Putamen (tissue), 1 donor: ENCODE data around the gene RET.

Experiments
- DNase-seq: peaks from one replicate; pipeline ENCODE4 v3.0.0-alpha.2; 2016; ENCODE audit warnings: low spot score

Gene RET

DNA sequence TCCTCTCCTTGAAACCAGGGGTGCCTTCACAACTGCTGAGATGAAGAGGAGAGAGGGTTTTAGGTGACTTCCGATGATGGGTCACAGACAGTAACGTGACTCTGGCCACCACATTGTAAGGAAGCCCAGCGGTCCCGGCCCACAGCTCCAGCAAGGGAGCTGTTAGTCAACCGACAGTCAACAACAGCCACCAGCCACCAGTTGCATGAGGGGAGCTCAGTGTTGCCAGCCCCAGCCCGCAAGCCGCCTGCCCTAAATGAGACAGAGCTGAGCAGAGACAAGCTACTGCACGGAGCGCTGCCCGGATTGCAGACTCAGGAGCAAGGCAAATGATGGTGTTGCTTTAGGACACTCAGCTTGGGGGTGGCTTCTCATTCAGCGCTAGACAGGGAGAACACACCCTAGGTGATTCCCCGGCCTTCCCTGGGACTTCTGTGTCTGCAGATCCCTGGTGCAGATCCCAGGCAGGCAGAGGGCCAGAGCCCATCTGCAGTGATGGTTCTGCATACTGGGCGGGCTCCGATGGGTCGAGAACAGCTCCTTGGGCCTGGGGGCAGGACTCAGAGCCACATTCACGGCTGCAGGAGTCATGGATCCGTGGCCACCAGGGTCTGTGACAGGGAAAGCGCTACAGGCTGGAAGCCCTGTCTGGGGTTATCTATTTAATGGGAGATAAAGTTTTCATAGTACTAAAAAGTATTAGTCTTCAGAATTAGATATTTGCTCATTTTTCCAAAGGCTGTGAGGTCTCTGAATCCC, 14.3 kb upstream of the RET start:
- DNase-seq, result no peak

DNA sequence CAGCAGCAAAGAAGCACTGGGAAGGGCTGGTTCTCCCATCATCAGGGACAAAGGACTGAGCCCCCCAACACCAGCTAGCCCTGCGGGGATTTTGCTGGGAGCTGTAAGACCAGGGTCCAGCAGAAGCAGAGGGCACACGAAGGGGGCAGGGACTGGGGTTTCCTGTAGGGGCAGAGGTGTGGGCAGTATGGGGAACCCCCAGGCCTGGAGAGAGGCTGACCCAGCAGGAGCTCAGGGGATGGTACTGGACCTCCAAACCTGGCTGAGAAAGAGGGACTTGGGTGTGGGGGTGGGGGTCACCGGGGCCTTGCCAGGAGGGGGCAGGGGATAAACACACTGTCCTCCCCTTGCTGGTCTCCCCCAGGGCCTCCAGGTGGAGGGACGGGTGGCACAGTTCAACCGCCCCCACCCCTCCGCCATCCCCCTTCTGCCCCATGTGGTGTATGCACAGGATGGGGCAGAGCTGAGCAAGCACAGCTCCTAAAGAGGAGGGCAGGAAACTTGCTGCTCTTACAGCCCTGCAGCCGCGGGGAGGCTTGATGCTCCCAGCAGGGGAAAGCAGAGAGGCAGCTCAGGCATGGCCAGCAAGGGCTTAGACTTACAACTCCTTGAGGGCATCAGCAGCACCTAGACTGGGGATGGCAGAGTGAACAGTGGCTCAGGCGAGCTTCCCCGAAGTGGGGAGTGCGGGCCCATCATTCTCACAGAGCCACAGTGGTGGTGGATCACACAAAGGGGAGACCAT, 12.4 kb upstream of the RET start:
- DNase-seq, result no peak

DNA sequence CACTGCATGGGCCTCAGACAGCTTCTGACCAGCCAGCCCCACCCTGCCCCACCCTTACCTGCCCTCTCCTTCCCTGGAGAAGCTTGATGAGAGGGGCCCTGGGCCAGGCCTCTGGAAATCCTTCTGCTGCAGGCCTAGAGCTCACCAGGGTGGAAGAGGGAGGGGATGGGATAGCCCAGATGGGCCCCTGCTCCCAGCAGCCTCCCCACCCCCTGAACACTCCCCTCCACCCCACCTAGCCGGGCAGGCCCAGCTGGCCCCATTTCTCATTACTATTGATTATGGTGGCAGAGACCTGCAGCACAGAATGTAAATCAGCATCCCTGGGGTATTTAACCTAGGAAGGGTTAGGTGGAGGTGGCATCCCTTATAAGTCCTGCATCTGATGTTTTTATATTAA, 11.6 kb upstream of the RET start:
- no peak for DNase-seq

DNA sequence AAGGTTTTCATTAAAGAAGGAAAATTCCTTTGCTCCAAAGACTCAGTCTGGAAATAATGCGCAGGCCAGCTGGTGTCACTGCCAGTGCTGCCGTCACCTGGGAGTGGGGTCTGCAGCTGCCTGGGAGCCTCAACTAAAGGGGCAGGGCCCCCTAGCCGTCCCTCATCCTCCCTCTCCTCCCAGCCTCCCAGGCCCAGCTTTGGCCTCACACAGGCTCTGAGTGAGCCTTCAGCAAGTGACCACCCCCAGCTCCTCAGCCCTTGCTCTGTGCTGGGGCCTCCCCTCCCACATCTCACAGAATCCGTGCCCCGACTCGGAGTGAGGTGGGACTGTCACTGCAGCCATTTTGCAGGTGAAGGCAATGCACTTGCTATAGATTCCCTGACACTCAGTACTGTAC, 11.1 kb upstream of the RET start:
- no peak for DNase-seq

- no peak for DNase-seq
Measured at GRCh38 chr10:43066481-43066880, 10.4 kb upstream of the RET start.

DNA sequence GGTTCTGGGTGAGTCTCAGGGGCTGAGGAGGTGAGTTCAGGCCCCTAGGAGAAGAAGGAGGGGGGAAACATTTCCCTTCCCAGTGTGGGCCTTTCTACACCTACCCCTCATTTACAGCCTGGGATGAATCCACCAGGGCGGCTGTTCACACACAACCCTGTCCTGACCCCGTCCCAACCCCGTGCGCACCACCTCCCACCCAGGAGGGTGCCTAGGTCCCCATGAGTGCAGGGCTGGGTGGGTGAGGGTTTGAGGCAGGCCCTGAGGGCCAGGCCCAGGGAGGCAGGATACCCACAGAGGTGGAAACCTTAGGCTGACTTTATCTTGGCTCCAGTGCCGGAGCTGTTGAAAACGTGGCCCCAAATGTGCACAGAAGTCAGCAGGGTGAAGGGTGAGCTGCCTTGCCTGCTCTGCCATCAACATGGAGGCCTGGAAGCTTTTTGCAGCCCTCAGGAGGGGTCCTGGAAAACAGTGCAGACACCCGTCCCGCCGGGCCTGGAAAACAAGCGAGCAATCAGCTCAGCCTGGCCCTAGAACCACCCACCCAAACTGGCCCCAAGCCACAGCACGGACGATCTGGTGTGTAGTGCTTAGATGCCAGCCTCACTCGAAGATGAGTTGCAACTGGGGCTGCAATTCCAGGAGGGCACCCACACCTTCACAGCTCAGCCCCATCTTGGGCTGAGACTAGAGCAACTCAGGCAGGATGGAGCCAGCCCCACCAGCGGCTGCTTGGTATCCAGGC, 9.3 kb upstream of the RET start:
- DNase-seq, result no peak

- DNase-seq, result no peak
Measured at GRCh38 chr10:43068136-43068395, 8.8 kb upstream of the RET start.

GRCh38 chr10:43068471-43069210, 8.2 kb upstream of the RET start:
- no peak for DNase-seq

DNA sequence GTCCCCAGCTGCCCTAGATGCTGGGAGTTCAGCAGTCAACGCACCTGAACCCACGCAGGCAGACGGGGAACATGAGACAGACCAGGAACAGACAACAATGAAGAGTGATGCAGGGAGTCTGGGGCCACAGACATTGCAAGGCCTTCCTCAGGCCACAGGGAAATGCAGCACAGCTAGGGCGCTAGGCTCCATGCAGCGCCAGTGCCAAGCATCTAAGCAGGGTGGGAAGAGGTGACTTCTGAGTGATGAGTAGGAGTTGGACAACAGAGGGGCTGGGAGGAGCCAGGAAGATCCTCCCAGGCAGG, 7.7 kb upstream of the RET start:
- DNase-seq, result no peak

DNA sequence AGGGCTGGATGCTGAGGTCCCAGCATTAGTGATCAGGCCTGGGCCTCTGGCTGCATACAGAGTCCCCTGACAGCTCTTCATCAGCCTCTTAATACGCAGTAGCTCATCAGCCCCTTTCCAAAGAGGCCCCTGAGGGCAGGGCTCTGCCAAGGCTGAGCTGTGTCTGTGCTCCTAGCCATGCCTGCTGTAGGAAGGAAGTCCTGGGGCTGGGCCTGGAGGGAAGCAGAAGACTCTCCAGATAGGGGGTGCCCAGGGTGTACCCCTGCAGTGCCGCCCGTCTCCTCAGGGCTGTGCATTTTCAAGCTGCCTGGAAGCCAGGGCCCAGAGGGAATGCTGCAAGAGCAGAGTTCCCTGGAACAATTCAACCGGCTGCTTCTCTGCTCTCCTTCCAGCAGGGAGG, 7.3 kb upstream of the RET start:
- no peak for DNase-seq

DNA sequence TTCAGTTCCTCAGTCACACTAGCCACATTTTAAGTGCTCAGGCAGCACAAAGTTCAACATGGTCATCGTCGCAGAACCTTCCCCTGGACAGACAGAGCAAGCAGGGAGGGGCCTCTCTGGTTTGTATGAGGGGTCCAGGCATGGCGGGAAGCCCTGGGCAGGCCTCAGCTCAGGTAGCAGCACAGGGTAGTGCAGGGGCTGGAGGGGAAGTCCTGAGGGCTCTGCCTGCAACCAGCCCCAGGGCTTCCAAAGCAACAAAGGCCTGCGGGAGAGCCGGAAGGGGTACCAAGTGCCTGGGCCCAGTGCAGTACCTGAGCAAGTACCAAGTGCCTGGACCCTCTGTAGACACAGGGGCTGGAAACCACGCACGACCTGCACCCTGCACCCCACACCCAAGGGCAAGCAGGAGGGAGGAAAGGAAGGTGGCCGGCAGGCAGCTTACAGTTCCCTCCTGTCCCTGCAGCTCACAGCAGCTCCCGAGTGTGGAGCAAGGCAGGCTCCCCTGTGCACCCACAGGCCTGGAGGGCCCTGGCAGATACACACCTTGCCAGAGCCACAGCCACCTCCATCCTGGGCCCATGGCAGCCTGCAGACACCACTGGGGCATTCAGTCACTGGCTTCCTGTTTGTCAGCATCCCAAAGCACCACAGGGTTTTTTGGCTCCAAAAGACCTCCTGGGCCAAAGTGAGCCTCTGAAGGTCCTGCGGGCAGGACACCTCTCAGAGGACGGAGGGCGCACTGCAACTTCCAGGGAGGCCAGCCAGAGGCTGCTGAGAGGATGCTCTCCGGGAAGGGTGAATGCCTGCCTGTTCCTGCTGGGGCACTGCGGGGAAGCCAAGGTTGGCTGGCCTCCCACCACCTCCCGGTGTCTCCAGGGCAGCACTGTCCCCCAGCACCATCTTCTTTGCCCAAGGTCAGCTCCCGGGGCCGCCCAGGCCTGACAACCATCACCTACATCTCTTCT, 6.5 kb upstream of the RET start:
- DNase-seq, result no peak

- DNase-seq, result no peak
Measured at GRCh38 chr10:43071865-43072650, 4.8 kb upstream of the RET start.

DNA sequence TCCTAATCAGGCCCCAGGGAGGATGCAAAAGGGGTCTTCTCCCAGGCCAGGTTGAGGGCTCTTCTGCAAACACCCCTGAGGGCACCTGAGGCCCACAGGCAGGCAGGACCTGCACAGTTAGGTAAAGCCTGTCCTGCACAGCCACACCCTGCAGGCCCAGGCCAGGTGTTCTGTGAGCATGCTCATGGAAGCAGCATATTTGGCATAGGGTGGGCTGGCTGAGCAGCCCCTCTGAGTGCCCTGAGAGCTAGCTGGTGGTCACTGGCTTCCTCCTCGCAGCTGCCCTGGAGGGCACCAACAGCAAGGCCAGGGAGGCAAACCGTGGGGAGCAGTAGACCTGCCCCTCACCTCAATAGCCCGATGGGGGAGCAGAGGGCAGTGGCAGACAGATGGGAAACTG, 3.7 kb upstream of the RET start:
- no peak for DNase-seq

- DNase-seq, result no peak
Measured at GRCh38 chr10:43073721-43074120, 3.1 kb upstream of the RET start.

DNA sequence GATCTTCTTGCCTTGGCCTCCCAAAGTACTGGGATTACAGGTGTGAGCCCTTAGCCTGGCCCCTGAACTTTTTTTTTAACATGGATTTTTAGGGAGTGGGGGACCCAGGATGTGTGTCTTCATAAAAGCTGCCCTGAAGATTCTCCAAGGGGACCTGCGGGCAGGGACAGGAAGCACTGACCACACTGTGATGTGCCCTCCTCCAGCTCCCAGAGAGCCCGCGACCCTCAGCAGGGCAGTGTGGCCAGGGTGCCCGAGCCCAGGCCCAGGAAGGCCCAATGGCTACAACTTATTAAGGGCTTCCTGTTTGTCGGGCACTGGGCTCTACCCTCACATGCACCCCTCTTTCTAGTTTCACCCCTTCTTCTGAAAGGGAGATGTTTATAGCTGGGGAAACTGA, 2.5 kb upstream of the RET start:
- no peak for DNase-seq

GRCh38 chr10:43074827-43075611, 1.9 kb upstream of the RET start:
- no peak for DNase-seq

DNA sequence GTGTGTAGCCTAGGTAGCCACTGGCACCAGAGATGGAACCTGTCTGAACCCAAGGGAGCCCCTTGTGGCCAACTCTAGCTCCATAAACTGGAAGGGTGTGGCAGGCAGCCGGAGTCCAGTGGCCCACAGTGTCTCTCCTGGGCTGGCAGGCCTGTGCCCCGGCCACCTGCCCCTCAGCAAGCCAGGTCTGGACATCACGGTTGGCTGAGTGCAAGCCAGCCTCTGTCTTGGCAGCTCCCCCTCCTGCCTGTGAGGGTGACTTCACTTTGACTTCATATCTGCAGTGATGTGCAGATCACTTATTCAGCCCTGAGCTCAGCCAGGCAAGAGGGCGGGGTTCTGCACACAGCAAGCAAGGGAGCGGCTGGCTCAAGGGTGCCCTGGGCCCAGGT, 1.3 kb upstream of the RET start:
- no peak for DNase-seq

GRCh38 chr10:43076311-43076875, 476 bp upstream of the RET start:
- no peak for DNase-seq

GRCh38 chr10:43077421-43078171, 727 bp downstream of the RET start:
- no peak for DNase-seq
